Right lobe of liver (tissue), 4 donors: ENCODE data around the gene FANCC.

Experiments used
- CTCF ChIP-seq, 4 donors: fragments of 200-600 bp in 3 of 4; fragments of 450-650 bp in 1 of 4; IDR thresholded peaks; one replicate each; pipeline versions ENCODE4 v1.5.1 to v1.8.0; 2016 to 2022; ENCODE audit warnings: antibody characterized with exemption in 4 of 4, mild to moderate bottlenecking in 2 of 4
- POLR2A ChIP-seq: fragments of 450-650 bp; IDR thresholded peaks from one replicate; pipeline ENCODE4 v1.6.1; 2017; ENCODE audit warnings: antibody characterized with exemption, mild to moderate bottlenecking
- donor health status: DM: no; HTN: no; CAD: no.
- donor health status: DM: no; HTN: no; CAD: no.
- donor health status: DM: no; HTN: yes; CAD: no.

- TF ChIP-seq CTCF (IDR thresholded peaks at IDR 0.05) (no peak), POLR2A (no peak)
These were observed 169.9 kb downstream of the FANCC start for GRCh38 chr9:95147452-95148207.
